NK-92 (cell line): ENCODE measurements around the gene NRSN1.

Source experiments
- DNase-seq: peaks from one replicate; lab custom pipeline; 2025; ENCODE audit not compliant: unreplicated experiment; lab: John Stamatoyannopoulos, UW

NRSN1 gene

GRCh38 chr6:24125980-24126379 lies at the start of gene NRSN1:
NRSN1 (plus strand) TSS chr6:24126215; CDS start chr6:24134328, 8,113 bp downstream.
- DNase-seq: no peak

- no peak for DNase-seq
These were observed 47.8 kb upstream of the NRSN1 start for GRCh38 chr6:24078200-24078599.

DNA sequence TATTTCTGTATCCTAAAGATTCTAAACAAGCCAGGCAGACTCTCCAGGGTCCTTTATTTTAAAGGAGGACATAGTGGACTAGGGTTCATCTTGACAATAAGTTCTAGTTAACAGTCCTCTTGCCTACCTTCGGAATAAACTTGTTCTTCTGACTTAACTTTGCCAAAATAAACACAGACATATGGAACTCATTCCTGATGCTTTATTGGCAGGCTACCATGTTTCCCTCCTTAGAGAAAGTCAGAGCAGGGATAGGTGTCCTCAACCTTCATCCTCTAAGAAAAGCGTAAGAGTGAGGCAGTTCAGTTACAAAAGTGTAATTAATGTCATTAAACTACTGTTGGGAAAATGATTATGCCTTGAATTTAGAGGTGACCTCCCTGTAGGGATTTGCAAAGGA lies 46.9 kb upstream of the NRSN1 start:
- no peak for DNase-seq

DNA sequence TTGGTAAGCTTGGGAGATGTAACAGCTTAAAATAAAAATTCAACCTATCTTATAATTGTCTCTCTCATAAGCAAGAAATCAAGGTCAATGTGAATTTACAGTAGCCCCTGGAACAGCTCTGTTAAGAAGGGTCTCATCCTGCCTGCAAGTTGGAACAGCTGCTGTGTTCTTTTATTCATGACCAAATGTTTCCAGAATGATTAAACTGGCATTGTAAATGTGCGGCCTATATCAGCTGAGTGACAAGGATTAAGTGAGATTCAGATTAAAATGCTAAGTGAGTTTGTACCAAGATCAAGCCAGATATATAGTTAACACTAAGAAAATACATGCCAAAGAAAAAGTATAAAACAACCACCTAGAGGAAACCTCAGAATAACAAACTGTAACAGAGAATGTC lies 45.3 kb upstream of the NRSN1 start:
- DNase-seq: no peak

DNA sequence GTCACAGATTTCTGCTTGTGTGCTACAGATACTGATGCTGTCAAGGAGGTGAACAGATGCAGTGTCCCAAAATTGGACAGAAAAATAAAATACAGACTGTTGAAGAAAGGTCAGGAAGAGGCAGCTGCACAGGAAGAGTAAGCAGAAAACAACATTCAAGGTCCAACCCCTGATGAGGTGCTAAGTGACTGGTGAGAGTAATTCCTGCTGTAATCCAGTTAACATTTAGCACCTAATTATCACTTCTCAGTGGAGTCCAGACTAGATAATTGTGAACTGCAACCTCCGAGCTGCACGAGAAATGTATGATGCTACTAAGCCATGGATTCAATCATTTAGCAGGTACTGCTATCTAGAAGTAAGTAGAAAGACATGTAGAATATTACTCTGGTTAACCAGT lies 36.3 kb upstream of the NRSN1 start:
- no peak for DNase-seq

DNA sequence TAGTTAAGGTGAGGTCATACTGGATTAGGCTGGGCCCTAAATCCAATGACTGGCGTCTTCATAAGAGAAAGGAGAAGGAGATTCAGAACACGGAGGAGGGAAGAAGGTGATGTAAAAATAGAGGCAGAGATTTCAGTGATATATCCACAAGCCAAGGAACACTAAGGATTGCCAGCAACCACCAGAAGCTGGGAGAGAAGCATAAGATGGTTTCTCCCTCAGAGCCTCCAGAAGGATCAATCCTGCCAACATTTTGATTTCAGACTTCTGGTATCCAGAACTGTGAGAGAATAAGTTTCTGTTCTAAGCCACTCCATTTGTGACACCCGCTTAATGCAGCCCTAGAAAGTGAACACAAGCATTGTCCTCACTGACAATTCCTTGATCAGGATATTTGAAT lies 33.6 kb upstream of the NRSN1 start:
- no peak for DNase-seq

DNA sequence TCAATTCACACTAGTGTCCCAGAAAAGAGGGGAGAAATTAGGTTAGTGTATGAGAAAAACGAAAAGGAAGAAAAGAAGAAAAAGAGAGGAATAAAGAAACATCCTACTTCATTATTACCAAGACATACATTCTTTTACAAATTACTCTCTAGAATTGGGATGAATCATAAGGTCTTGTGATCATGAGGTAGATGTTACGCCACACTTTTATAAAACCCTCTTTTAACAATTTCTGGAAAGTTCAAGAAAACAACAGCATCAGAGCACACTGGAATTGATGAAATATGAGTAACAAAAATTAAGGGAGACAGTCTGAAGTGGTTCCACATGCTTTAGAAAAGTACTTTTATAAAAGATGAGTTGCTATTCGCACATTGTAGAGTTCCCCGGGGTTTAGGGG lies 32.6 kb upstream of the NRSN1 start:
- no peak for DNase-seq

DNA sequence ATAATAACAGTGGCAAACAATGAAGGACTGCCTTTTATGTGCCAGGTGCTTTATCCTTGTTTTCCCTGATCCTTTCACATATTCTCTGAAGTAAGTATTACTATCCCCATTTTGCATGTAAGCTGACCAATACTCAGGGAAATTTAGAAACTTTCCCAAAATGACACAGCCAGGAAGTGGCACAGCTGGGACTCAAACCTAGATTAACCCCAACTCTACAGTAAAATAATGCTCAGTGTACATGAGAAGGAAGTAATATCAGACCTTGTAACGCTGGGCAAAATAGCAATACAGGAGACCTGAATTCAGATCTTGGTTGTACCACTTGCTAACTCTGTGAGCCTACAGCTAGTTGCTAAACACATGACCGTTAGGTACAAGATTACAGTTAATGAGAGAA lies 26.8 kb upstream of the NRSN1 start:
- DNase-seq: no peak

DNA sequence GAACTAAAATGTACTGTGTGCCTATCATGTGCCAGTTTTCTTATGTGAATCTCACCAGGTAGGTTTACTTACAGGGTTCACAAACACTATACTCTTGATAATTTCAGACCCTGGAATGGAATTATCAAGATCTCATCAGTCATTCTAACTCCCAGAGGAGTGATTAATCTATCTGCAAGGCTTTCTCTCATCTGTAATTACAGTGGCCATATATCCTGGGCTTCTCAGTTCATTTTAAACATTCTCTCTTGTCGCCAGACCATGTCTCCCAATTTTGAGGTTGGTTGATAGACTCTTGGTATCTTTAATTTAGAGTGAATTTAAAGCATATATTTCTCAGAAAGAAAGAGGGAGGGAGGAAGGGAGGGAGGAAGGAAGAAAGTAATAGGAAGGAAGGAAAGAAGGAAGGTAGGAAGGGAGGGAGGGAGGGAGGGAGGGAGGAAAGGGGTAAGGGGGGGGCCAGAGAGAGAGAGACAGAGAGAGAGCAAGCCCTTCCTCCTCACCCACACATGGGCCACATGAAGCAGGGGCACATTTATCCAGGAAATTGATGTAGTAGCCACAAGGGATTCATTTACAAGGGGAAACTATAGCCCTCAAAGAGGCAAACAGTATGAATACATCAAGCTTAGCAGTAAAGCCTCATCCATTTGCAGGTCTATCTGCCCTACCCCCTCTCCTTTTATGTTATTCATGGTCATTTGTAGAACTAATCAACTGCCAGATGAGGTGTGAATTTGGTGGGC lies 25.8 kb upstream of the NRSN1 start:
- no peak for DNase-seq

DNA sequence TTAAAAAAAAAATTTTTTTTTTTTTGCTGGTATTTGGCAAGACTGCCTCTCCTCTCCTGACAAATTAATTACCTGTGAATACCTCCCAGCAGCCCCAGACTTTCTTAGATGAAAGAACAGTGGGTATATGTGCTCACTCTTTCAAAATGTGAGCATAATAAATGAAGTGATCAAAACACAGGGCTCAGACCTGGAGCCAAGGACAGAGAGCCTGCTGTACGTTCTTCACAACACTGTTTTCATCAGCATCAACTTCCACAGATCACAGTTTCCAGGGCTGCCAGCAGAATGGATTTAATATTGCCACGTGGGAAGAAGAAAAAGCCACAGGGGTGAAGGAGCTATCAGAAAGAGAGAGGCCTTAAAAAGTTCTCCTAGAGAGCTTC lies 25.3 kb upstream of the NRSN1 start:
- no peak for DNase-seq

DNA sequence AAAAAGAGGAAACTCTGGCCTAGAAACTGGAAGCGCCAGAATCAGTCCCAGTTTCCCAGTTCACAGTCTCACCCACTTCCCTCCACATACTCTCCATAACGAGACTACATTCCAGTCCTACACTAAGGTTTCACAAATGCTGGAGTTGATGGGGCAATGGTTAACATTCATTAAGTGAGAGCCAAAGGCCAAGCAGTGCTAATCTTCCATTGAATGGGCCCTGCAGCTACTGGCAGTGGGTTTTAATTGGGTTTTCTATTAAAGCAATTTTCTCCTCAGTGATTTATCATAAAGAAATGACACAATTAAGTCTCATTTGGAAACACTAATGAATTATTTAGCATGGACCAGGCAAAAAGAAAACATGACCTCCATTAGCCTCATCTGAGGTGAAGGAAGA lies 20.8 kb upstream of the NRSN1 start:
- no peak for DNase-seq

- no peak for DNase-seq
These were observed 19.7 kb upstream of the NRSN1 start for GRCh38 chr6:24106291-24106690.

- no peak for DNase-seq
These were observed 18.7 kb upstream of the NRSN1 start for GRCh38 chr6:24107294-24107693.

- DNase-seq: no peak
These were observed 18.0 kb upstream of the NRSN1 start for GRCh38 chr6:24108056-24108455.

- no peak for DNase-seq
These were observed 15.6 kb upstream of the NRSN1 start for GRCh38 chr6:24110417-24110816.

DNA sequence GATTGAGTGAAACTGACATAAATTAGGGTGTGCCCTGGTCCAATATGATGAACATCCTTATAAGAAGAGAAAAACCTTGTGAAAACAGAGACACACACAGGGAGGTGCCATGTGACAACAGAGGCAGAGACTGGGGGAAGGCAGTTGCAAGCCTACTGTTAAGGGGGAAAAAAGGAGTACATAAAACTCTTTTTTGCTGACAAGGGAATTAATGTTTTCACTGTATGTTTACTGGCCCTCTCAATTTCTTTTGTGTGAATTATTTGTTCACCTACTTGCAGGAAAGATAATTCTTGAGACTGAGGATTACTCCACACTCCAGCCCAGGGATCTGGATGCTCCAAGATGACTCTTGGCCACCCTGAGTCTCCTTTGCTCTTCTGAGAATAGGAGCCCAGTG lies 12.1 kb upstream of the NRSN1 start:
- no peak for DNase-seq

GRCh38 chr6:24117021-24117420 lies 9.0 kb upstream of the NRSN1 start:
- DNase-seq: no peak

DNA sequence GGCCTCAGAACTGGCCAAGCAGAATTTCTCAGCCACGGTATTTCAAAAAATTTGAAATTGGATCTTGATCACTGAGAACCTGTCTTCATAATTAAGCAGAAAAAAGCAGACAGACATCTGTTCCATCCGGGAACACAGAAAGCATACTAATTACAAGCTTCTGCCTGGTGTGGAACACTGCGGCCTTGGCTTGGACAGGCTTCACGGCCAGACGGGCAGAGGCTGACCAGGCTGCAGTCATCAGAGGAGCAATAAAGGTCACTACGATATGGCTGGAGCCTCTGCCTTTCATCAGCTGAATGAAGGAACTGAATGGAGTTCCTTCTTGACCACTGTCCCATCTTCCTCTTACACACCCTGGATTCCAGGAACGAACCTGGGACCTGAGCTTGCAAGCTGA lies 3.9 kb upstream of the NRSN1 start:
- DNase-seq: no peak

GRCh38 chr6:24126586-24127192 lies 674 bp downstream of the NRSN1 start:
- no peak for DNase-seq

DNA sequence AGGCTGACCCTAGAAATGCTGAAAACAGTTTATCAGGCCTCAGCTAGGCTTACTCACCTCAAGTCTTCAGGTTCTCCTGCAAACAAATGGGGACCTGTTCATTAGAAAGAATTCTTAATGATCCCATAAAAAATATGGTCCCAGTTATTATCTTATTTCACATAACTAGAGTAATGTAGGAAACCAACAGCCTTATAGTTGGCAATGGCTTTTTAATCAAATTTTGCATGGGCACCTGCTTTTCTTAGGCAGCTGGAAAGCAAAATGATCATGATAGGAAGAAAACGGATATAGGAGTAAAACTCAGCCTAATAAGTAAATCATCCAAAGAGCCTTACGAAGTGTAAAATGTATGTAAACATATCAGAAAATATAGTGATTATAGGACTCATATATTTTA lies 1.3 kb downstream of the NRSN1 start:
- no peak for DNase-seq

- DNase-seq: no peak
These were observed 5.7 kb downstream of the NRSN1 start for GRCh38 chr6:24131751-24132150.

- DNase-seq: no peak
These were observed 13.1 kb downstream of the NRSN1 start for GRCh38 chr6:24139080-24139479.

- DNase-seq: no peak
These were observed 13.6 kb downstream of the NRSN1 start for GRCh38 chr6:24139639-24140038.
